Esophagus squamous epithelium (tissue), 4 donors: Measurements from ENCODE around the gene GCFC2.
"Not testable (repeated sequence)": the region's sequence is repeated elsewhere in the genome, so short reads cannot be mapped to it uniquely, and the experiment has no call there.

Source experiments
- CTCF ChIP-seq, 6 experiments: fragments of 450-650 bp in 4 of 6; fragments of 200-600 bp in 2 of 6; sonication (generic) in 2 of 6; IDR thresholded peaks; one replicate each; pipeline ENCODE4 v1.5.1; 2016 to 2019; ENCODE audit warnings: antibody characterized with exemption in 6 of 6, mild to moderate bottlenecking in 4 of 6, moderate library complexity in 4 of 6
- POLR2A ChIP-seq, 4 donors: fragments of 450-650 bp; IDR thresholded peaks; one replicate each; pipeline ENCODE4 v1.6.1; 2017; ENCODE audit warnings: antibody characterized with exemption in 4 of 4, mild to moderate bottlenecking in 4 of 4, moderate library complexity in 3 of 4

GRCh38 chr2:75675423-75675822 is 35.3 kb downstream of the GCFC2 start:
- not testable (repeated sequence) for TF ChIP-seq POLR2A, CTCF (IDR thresholded peaks at IDR 0.05)
